AG04450 (cell line): ENCODE measurements around the gene TCF20. TPM values are rescaled to one million over a fixed set of nuclear protein-coding genes. Genes with fewer than 3 reads are reported as not detected.

Experiments
- CTCF ChIA-PET: fragments of 300-600, 350-600 bp; formaldehyde crosslinking; extraction: SDS; loops from one replicate; lab custom pipeline; 2022; ENCODE audit warnings: antibody characterized with exemption, inconsistent platforms; lab: Charles Lee
- POLR2A ChIA-PET: fragments of 350-600 bp; formaldehyde crosslinking; extraction: SDS; loops from one replicate; lab custom pipeline; 2021; ENCODE audit warnings: antibody characterized with exemption, inconsistent platforms; lab: Yijun Ruan, JAX
- DNase-seq: peaks from one replicate; pipeline ENCODE4 v3.0.0-alpha.2; 2011; ENCODE audit warnings: low read depth, low spot score
- H3K27ac ChIP-seq: one replicate; pipeline ENCODE4 v1.5.1; 2012; ENCODE audit warnings: low read depth, low read length, control low read depth
- H3K27me3 ChIP-seq: one replicate; pipeline ENCODE4 v1.6.0; 2012; ENCODE audit warnings: low read length; ENCODE audit not compliant: control insufficient read depth, insufficient read depth
- H3K4me3 ChIP-seq: 2 replicates; pipeline ENCODE4 v1.5.1; 2011; ENCODE audit warnings: mild to moderate bottlenecking, low read depth, low read length, control low read depth
- H3K9me3 ChIP-seq: 2 replicates; pipeline ENCODE4 v1.5.1; 2012; ENCODE audit warnings: low read length; ENCODE audit not compliant: control insufficient read depth, insufficient read depth
- polyA plus RNA-seq: library from polyadenylated mRNA; depleted of rRNA; stranded (reverse); fragments of >200 nt; gene quantifications from 2 replicates; pipeline ENCODE4 v1.2.3, GENCODE V29; 2011
- TF ChIP-seq, protein P1 (sequence below): IDR thresholded peaks from 2 replicates; pipeline ENCODE4 v1.5.1; 2011; ENCODE audit warnings: low read depth, low read length, control low read depth, inconsistent platforms

TCF20 gene
- polyA plus RNA-seq, 1 experiment: 14.1 TPM

DNA sequence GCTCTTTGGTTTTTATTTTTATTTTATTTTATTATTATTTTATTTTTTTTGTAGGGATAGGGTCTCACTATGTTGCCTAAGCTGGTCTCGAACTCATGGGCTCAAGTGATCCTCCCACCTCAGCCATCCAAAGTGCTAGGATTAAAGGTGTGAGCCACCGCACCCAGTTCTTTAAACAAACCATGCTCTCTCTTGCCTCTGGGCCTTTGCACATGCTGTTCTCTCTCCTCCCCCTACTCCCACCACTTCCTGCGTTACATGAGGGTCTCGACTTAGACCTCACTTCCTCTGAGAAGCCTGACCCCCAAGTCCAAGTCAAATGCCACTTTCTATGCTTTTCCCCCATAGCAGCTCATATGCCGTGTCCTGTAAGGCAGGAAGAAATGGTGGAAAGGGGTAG lies 15.2 kb upstream of the TCF20 start:
- ChIA-PET CTCF (no interaction called here), POLR2A (no interaction called here)
- Histone ChIP-seq H3K4me3 (no peak overlapping the region), H3K27me3 (peaks cover 52% of the 10 kb centered on the region), H3K27ac (no peak overlapping the region), H3K9me3 (no peaks in the 10 kb centered on the region)
- TF ChIP-seq, protein P1, sequence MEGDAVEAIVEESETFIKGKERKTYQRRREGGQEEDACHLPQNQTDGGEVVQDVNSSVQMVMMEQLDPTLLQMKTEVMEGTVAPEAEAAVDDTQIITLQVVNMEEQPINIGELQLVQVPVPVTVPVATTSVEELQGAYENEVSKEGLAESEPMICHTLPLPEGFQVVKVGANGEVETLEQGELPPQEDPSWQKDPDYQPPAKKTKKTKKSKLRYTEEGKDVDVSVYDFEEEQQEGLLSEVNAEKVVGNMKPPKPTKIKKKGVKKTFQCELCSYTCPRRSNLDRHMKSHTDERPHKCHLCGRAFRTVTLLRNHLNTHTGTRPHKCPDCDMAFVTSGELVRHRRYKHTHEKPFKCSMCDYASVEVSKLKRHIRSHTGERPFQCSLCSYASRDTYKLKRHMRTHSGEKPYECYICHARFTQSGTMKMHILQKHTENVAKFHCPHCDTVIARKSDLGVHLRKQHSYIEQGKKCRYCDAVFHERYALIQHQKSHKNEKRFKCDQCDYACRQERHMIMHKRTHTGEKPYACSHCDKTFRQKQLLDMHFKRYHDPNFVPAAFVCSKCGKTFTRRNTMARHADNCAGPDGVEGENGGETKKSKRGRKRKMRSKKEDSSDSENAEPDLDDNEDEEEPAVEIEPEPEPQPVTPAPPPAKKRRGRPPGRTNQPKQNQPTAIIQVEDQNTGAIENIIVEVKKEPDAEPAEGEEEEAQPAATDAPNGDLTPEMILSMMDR: no peak
- no peak for DNase-seq

DNA sequence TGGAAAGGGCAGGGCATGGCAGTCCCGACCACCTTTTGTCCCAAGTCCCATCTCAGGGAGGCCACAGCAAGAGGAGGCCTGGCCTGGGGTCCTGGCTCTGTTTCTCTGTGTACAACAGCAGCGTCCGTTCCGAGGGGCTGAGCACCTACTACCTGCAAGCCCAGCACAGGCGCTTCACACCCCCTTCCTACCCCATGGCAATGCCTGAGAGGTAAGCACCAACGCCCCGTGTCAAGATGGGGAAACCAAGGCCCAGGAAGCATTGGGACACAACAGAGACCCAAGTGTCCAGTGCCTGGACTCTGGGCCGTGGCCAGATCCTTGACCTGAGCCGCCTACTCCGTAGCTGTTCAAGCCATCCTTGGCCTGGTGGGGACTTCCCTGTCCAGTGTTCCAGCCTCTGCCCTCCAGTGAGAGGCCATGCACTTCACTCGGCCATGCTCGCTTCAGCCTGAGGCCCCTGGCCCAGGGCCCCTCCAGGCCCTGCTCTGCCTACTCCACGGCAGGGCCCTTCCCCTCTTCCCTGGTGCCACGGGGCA lies 14.3 kb upstream of the TCF20 start:
- POLR2A ChIA-PET: no interaction called here
- Histone ChIP-seq H3K27ac (no peak overlapping the region), H3K4me3 (no peak overlapping the region), H3K27me3 (peaks cover 50% of the 10 kb centered on the region), H3K9me3 (no peaks in the 10 kb centered on the region)
- TF ChIP-seq, protein P1: no peak
- CTCF ChIA-PET: no interaction called here
- DNase-seq: no peak

DNA sequence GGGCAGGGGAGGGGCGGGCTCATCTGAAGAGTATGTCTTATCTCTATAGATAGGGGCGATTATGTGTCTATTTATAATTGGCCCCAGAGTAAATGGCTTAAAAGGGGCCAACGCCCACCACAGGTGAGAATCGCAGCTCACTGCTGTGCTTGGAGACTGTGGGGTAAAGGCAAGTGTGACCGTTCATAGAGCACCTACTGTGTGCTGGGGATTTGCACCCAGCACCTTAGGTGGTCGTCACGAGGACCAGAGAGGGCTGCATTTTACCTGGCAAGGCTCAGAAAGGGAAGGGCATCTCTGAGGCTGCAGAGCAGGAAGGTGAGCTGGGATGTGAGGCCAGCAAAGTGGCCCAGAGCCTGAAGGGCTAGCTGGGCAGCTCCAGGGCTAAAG lies 13.7 kb upstream of the TCF20 start:
- ChIA-PET POLR2A (interaction anchor here (0.7 kb wide), 1 partner anchor 285 kb away, joined by 3 read pairs; no protein-coding TSS in a partner anchor), CTCF (no interaction called here)
- Histone ChIP-seq H3K27ac (no peak overlapping the region), H3K4me3 (no peak overlapping the region), H3K27me3 (peaks cover 49% of the 10 kb centered on the region), H3K9me3 (no peaks in the 10 kb centered on the region)
- TF ChIP-seq, protein P1: no peak
- no peak for DNase-seq

DNA sequence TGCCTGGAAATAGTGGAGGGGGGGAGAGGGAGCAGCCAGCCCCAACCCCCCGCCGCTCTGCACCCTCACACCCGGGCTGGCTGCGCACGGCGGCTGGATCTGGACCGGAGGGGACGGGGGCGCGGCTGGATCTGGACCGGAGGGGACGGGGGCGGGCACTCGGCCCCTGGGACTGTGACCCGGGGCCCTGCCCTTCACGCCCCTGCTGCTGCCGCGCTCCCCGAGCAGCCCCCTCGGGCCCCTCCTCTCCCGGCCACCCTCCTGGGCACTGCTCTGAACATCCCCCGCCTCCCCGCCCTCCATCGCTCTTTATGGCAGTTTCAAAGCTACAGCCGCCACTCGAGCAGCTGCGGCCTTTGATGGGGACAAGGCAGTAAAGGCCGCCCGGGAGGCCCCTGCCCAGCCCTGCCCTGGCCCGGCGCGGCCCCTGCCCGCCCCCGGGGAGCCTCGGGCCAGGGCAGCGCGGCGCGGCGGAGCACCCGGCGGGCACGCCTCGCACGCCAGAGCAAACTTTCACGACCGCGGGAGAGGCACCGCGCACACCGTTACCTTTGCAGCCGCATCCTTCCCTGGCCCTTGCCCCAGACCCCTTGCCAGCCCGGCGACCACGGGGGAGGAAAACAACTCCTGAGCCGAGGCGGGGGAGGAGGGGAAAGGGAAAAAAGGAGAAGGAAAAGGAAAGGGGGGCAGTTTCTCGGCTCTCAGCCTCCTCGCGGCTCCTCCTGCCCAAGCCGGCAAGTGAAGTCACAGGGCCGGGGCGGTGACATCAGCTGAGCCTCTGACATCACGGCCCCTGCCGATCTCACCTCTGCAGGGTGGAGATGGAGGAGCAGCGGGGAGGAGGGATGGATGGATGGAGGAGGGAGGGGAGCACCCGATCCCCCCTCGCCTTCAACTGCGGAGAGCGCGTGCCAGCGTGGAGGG lies 13.1 kb upstream of the TCF20 start:
- peak overlapping the region; percentile 50 for H3K4me3 ChIP-seq
- no peak for DNase-seq
- POLR2A ChIA-PET: interaction anchor here (0.7 kb wide), 1 partner anchor 284 kb away, joined by 3 read pairs; no protein-coding TSS in a partner anchor
- no peak overlapping the region for H3K27ac ChIP-seq
- no peaks in the 10 kb centered on the region for H3K9me3 ChIP-seq
- TF ChIP-seq, protein P1: no peak
- CTCF ChIA-PET: no interaction called here
- H3K27me3 ChIP-seq: peaks cover 49% of the 10 kb centered on the region

DNA sequence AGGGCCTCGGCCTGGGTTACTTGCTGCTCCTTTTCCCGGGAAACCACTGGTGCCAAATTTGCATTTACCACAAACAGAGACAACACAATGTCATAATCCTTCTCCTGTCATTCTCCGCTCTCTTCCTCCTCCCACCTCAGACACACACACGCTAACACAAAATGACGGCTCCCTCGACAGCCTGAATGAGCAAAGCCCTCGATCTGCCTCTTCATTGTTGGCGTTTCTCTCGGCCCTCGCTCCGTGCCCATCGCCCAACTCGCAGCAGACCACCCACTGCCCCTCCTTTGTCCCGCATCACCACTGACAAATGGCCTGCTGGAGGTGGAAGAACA lies 12.5 kb upstream of the TCF20 start:
- no peak overlapping the region for H3K4me3 ChIP-seq
- CTCF ChIA-PET: no interaction called here
- DNase-seq: no peak

More for the DNA sequence above, 12.5 kb upstream of the TCF20 start:
- POLR2A ChIA-PET: no interaction called here
- TF ChIP-seq, protein P1: no peak
- no peaks in the 10 kb centered on the region for H3K9me3 ChIP-seq
- H3K27me3 ChIP-seq: peaks cover 49% of the 10 kb centered on the region
- H3K27ac ChIP-seq: no peak overlapping the region
